SK-N-MC (cell line): ENCODE measurements around the gene LMO2.
"Not testable (repeated sequence)": the region's sequence is repeated elsewhere in the genome, so short reads cannot be mapped to it uniquely, and the experiment has no call there.

Experiments used
- DNase-seq: peaks from one replicate; pipeline ENCODE4 v3.0.0-alpha.2; 2011; ENCODE audit warnings: low read depth, low spot score
- H3K27ac ChIP-seq: fragments of 200-600 bp; sonication (generic); 2 replicates; pipeline ENCODE4 v1.5.1; 2016; ENCODE audit warnings: mixed run types
- H3K36me3 ChIP-seq: fragments of 200-600 bp; sonication (generic); 2 replicates; pipeline ENCODE4 v1.6.1; 2017; ENCODE audit warnings: antibody characterized with exemption, low read length, mixed read lengths; ENCODE audit not compliant: insufficient read depth
- H3K4me3 ChIP-seq: fragments of 200-600 bp; sonication (generic); 2 replicates; pipeline ENCODE4 v1.5.1; 2016
- H3K9ac ChIP-seq: fragments of 200-600 bp; sonication (generic); 2 replicates; pipeline ENCODE4 v1.8.0; 2017; ENCODE audit warnings: mixed run types, mixed read lengths; ENCODE audit not compliant: insufficient read length
- H3K9me3 ChIP-seq: fragments of 200-600 bp; sonication (generic); 2 replicates; pipeline ENCODE4 v1.6.1; 2017; ENCODE audit warnings: low read depth, mild to moderate bottlenecking, antibody characterized with exemption, low read length, moderate library complexity, mixed read lengths
- EZH2 ChIP-seq: fragments of 200-600 bp; sonication (generic); IDR thresholded peaks from one replicate; pipeline ENCODE4 v1.6.1; 2017; ENCODE audit warnings: antibody characterized with exemption
- FOXP2 ChIP-seq: optimal IDR thresholded peaks from 2 replicates; pipeline ENCODE3; 2011; ENCODE audit warnings: mild to moderate bottlenecking, moderate library complexity; ENCODE audit not compliant: insufficient read depth; ENCODE audit errors: extremely low read length, control extremely low read depth
- POLR2AphosphoS5 ChIP-seq: IDR thresholded peaks from 2 replicates; pipeline ENCODE4 v1.6.1; 2012; ENCODE audit warnings: mild to moderate bottlenecking, low read depth, low read length, borderline replicate concordance

LMO2 gene

DNA sequence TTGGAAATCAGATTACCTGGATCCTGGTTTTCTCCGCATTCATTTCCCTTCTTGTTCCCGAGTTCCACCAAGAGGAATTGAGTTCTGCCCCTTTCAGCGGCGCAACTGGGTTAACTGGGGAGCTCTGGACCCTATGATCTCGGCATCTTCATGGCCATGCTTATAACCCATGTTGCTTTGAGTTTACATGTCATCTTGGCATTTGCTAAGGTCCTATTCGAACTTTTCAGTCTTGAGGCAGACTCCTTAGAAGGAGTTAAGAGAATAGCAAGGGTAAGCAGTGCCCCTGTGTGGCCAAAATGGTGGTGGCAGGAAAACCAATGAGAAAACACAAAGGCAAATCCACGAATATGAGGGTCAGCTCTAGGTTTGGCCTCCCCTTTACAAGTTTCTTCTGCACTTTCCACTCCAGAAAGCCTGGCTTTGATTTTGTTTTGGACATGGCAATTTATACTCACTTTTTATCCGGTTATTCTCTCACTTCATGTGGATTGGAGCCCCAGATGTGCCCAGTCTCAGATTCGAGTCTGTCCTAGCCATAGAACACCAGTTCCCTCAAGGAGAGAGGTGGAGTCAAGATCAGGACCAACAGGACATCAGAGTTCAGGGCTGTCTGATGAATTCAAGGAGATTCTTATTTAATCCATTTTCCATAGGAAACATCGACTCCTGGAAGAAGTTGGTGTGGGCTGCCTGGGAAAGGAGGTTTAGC, 62.3 kb downstream of the LMO2 start:
- Histone ChIP-seq H3K9ac (no peak overlapping the region), H3K9me3 (no peaks in the 10 kb centered on the region), H3K4me3 (no peak overlapping the region), H3K36me3 (no peaks in the 10 kb centered on the region), H3K27ac (no peak overlapping the region)
- no peak for DNase-seq
- TF ChIP-seq POLR2AphosphoS5 = no peak
- TF ChIP-seq EZH2 = no peak
- TF ChIP-seq FOXP2 = no peak

- Histone ChIP-seq H3K4me3 (no peak overlapping the region), H3K36me3 (no peaks in the 10 kb centered on the region)
- no peak for TF ChIP-seq FOXP2
- no peak for TF ChIP-seq EZH2
- no peak for TF ChIP-seq POLR2AphosphoS5
These were observed 63.1 kb downstream of the LMO2 start for GRCh38 chr11:33828604-33829429.

GRCh38 chr11:33827206-33827605, 64.7 kb downstream of the LMO2 start:
- no peak for TF ChIP-seq FOXP2
- no peak for TF ChIP-seq EZH2
- no peak for TF ChIP-seq POLR2AphosphoS5

More at GRCh38 chr11:33828604-33829429, 63.1 kb downstream of the LMO2 start:
- no peak overlapping the region for H3K27ac ChIP-seq
- no peak overlapping the region for H3K9ac ChIP-seq
- no peaks in the 10 kb centered on the region for H3K9me3 ChIP-seq
- no peak for DNase-seq

GRCh38 chr11:33825854-33826560, 65.9 kb downstream of the LMO2 start:
- Histone ChIP-seq H3K9ac (no peak overlapping the region), H3K9me3 (no peaks in the 10 kb centered on the region), H3K36me3 (no peaks in the 10 kb centered on the region), H3K4me3 (no peak overlapping the region), H3K27ac (no peak overlapping the region)
- no peak for TF ChIP-seq EZH2
- TF ChIP-seq POLR2AphosphoS5 = no peak
- no peak for TF ChIP-seq FOXP2
- DNase-seq = no peak

More at GRCh38 chr11:33827206-33827605, 64.7 kb downstream of the LMO2 start:
- Histone ChIP-seq H3K27ac (no peak overlapping the region), H3K36me3 (no peaks in the 10 kb centered on the region), H3K4me3 (no peak overlapping the region), H3K9me3 (no peaks in the 10 kb centered on the region), H3K9ac (no peak overlapping the region)
- no peak for DNase-seq

DNA sequence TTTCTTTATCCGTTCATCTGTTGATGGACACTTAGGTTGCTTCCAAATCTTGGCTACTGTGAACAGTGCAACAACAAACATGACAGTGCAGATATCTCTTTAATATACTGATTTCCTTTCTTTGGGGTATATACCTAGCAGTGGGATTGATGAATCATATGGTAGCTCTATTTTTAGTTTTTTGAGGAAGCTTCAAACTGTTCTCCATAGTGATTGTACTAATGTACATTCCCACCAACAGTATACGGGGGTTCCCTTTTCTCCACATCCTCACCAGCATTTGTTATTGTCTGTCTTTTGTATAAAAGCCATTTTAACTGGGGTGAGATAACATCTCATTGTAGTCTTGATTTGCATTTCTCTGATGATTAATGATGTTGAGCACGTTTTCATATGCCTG, 68.9 kb downstream of the LMO2 start:
- not testable (repeated sequence) for DNase-seq, H3K9me3 ChIP-seq, H3K27ac ChIP-seq, H3K36me3 ChIP-seq, H3K4me3 ChIP-seq, H3K9ac ChIP-seq

GRCh38 chr11:33819278-33820035, 72.4 kb downstream of the LMO2 start:
- no peak for DNase-seq
- Histone ChIP-seq H3K36me3 (no peaks in the 10 kb centered on the region), H3K27ac (no peak overlapping the region), H3K9me3 (no peaks in the 10 kb centered on the region), H3K4me3 (no peak overlapping the region), H3K9ac (no peak overlapping the region)
- TF ChIP-seq POLR2AphosphoS5 (no peak), FOXP2 (no peak), EZH2 (no peak)
